Activated CD8-positive, alpha-beta memory T cell treated with anti-CD3 and anti-CD28 coated beads for 48 hours (primary cell): ENCODE measurements around the gene GZMM.

Experiments used
- DNase-seq, 3 experiments: peaks; one replicate each; pipeline ENCODE4 v3.0.0-alpha.2; 2020; ENCODE audit warnings: low read depth in 2 of 3, low spot score in 2 of 3

The GZMM gene

DNA sequence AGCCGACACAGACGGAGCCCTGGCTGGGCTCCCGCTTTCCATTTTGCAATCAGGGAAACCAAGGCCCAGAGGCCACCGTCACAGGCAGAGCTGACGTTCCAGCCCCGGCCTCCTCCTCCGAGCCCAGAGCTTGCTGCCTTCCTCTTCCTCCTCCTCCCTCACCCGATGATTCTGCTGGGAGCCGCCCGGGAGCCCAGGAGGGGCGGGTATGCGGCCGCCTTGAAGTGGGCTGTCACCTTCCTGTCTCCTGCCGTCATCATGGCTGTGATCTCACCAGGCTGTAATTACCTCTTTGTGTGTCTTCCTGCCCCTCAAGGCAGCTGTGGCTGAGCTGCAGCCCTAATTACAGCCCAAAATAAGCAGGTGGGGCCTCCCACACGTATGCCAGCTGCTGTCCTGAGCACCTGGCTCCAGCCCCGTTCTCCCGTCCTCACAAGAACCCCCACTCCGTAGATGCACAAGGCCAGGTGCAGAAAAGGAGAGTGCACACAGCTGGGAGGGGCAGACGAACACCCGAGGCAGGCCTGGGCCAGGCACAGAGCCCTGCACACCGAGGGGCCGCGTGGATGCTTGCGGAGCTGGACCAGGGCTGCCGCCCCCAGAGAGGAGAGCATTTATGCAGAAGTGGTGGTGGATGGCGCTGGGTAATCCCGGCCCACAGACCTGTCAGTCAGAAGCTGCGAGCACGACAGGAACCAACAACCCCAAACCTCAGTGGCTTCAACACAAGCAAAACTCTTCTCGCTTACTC, 32.6 kb upstream of the GZMM start:
- peak; percentile 38 to 62 (median 48) for DNase-seq

DNA sequence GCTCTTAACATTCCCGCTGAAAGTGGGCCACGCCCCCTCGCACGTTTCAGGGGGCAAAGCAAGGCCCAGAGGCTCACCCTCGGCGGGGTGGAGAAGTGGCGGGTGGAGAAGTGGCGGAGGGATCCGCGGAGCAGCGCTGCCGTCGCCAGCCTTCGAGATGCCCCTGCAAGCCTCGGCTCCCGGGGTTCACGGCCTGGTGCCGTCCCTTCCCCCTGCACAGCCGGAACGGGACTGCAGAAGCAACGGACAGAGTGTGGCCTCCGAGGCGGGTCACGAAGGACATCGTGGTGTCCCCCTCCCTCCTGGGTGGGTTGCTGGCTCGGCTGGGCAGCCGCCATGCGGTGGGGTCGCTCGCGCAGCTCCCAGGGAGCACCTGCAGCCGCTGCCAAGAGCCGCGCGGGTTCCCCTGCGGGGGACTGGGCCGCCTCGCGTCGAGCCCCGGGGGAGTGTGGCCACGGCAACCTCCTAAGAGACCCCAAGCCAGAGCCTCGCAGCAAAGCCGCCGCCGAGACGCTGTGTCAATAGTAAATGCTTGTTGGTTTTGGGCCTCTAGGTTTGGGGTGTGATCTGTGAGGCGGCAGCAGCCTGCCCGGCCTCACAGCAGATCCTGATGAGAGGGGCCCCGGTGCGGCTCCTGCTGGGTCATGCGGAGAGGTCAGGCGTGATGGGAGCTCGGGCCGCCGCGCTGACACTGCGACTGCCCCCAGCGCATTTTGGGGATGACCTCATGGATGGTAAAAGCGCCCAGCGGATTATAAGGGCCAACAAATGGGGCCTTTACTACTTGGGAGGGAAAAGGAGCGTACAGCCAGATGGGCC, 31.1 kb upstream of the GZMM start:
- DNase-seq: no peak

DNA sequence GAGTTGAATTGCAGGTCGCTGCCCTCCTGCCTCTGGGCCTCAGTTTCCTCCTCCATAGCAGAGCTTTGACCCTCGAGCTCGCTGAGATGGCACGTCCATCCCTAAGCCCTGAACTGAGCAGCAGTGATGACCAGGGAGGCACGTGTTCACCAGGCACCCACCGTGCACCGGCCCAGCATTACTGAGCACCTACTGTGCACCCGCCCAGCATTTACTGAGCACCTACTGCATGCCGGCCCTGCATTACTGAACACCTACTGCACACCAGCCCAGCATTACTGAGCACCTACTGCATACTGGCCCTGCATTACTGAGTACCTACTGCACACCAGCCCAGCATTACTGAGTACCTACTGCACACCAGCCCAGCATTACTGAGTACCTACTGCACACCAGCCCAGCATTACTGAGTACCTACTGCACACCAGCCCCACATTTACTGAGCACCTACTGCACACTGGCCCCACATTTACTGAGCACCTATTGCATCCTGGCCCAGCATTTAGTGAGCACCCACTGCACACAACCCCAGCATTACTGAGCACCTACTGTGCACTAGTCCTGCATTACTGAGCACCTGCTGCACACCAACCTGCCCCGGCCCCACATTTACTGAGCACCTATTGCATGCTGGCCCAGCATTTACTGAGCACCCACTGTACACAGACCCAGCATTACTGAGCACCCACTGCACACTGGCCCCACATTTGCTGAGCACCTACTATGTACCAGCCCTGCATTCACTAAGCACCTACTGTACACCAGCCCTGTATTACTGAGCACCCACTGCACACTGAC, 30.3 kb upstream of the GZMM start:
- DNase-seq: no peak

DNA sequence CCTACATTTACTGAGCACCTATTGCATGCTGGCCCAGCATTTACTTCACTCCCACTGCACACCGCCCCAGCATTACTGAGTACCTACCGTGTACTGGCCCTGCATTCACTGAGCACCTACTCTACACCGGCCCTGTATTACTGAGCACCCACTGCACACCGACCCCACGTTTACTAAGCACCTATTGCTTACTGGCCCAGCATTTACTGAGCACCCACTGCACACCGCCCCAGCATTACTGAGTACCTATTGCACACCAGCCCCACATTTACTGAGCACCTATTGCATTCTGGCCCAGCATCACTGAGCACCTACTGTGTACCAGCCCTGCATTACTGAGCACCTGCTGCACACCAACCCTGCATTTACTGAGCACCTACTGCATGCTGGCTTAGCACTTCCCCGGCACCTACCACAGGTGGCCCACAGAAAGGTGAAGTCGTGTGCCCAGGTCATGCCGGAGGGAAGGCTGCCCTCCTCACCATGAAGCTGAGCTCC, 29.6 kb upstream of the GZMM start:
- DNase-seq: no peak

DNA sequence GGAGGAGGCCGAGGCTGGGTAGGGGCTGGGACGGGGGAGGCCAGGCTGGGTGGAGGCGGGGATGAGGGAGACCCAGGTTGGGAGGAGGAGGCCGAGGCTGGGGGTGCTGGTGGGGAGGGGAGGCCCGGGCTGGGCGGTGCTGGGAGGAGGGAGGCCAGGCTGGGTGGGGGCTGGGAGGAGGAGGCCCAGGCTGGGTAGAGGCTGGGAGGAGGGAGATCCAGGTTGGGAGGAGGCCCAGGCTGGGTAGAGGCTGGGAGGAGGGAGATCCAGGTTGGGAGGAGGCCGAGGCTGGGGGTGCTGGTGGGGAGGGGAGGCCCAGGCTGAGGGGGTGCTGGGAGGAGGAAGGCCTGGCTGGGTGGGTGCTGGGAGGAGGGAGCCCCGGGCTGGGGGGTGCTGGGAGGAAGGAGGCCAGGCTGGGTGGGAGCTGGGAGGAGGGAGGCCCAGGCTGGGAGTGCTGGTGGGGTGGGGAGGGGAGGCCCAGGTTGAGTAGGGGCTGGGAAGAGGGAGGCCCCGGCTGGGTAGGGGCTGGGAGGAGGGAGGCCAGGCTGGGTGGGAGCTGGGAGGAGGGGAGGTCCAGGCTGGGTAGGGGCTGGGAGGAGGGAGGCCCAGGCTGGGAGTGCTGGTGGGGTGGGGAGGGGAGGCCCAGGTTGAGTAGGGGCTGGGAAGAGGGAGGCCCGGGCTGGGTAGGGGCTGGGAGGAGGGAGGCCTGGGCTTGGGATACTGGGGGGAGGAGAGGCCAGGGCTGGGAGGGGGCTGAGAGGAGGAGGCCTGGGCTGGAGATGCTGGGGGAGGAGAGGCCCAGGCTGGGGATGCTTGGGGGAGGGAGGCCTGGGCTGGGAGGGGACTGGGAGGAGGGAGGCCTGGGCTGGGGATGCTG, 25.9 kb upstream of the GZMM start:
- no peak for DNase-seq

DNA sequence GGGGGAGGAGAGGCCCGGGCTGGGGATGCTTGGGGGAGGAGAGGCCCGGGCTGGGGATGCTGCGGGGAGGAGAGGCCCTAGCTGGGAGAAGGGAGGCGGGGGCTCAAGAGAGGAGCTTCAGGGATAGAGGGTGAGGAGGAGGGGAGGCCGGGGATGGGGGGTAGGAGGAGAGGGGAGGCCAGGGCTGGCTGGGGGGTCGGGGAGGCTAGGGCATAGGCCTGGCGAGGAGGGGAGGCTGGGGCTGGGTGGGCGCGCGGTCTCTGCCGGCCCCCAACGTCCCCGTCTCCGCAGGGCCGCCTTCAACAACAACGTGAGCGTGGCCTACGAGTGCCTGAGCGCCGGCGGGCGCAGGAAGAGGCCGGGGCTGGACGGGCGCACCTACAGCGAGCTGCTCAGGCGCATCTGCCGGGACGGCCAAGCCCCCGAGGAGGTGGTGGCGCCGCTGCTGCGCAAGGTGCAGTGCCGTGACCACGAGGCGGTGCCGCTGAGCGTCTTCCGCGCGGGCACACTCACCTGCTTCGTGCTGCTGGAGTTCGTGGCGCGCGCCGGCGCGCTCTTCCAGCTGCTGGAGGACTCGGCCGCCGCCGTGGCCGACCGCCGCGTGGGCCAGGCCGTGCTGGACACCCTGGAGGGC, 25.1 kb upstream of the GZMM start:
- no peak for DNase-seq

DNA sequence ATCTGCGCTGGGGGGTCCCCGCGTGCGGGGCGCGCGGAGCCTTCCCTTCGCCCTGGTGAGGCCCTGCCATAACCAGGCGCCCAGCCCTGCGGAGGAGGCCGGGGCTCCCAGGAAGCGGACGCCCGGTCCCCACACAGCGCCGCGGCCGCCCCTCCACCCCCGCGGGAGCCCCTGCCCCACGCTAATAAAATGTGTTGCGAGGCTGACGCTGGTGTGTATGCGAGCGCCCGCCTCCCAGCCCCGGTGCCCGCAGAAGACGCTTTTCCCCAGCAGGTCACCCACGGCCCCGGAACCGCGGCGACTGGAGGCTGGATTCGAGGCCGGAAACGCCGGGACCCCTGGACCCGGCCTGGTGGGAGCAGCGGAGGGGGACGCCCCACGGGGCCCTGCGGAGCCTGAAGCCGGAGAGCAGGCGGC, 24.4 kb upstream of the GZMM start:
- DNase-seq: no peak

DNA sequence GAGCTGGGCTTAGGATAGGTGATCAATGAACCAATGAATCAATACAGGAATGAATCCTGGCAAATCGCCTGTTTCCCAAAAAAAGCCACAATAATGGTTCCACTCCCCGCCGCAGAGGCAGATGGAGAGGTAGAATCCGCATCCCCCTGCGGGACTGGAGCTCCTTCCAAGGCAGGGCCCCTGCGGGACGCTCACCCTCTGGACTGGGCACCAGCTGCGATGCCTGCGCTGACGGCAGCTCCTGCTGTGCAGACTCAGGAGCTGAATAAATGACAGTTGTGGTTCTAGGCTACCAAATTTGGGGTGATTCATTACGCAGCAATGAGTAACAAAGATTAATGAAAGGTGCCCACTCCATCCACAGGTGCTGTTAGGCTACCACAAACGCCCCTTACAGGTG, 21.1 kb upstream of the GZMM start:
- DNase-seq: no peak

DNA sequence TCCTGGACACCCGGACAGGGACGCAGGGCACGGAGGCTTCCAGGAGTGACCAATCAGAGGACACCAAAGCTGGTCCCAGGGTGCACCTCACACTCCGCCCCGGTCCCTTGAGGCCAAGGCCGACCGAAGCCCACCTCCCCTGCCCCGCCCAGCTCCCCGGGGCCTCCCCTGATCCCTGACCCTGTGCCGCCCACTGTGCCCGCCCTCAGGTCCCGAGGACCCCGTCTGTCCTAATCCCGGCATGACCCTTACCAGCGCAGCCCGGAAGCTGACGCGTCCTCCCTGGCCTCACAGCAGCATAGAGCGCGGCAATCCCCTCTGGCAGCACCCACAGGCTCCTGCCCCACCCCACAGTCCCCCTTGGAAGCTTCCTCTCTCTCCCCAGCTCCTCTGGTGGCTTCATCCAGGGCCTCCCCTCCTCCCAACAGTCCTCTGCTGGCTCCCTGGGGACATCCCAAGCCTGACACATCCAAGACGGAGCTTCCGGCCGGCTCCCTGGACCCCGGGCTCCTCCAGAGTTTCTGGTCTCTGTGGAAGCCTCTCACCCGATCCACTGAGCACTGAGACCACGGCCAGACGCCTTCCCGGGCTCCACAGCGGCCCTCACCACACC, 19.7 kb upstream of the GZMM start:
- DNase-seq: no peak

DNA sequence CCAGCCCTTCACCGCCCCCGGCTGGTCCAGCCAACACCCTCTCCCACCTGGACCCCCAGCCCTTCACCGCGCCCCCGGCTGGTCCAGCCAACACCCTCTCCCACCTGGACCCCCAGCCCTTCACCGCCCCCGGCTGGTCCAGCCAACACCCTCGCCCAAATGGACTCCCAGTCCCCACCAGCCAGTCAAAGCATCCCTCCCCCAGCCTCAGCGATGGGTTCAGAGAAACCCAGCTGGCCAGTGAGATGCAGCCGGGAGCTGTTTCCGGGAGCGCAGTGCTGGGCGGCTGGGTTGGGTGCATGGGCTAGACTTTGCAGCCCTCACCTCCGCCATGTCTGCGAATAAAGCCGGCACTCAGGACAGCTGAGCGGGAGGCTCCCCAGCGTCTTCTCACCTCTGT, 18.8 kb upstream of the GZMM start:
- DNase-seq: no peak

DNA sequence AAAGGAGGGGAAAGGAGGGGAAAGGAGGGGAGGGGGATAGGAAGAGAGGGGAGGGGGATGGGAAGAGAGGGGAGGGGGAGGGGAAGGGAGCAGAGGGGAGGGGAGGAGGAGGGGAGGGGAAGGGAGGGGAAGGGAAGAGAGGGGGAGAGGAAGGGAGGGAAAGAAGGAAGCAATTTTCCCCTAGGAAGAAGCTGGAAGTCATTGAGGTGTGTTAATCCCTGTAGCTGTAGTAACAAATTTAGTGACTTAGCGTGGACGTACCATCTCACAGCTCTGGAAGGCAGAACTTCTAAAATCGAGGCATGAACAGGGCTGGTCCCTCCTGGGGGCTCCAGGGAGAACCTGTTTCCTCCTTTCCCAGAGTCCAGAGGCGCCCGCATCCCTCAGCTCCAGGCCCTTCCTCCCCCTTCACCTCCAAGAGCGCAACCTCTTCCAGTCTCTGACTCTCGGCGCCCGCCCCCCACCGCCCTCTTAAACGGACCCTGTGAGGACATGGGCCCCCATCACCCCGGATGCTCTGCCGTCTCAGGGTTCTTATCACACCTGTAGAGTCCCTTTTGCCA, 17.9 kb upstream of the GZMM start:
- no peak for DNase-seq

DNA sequence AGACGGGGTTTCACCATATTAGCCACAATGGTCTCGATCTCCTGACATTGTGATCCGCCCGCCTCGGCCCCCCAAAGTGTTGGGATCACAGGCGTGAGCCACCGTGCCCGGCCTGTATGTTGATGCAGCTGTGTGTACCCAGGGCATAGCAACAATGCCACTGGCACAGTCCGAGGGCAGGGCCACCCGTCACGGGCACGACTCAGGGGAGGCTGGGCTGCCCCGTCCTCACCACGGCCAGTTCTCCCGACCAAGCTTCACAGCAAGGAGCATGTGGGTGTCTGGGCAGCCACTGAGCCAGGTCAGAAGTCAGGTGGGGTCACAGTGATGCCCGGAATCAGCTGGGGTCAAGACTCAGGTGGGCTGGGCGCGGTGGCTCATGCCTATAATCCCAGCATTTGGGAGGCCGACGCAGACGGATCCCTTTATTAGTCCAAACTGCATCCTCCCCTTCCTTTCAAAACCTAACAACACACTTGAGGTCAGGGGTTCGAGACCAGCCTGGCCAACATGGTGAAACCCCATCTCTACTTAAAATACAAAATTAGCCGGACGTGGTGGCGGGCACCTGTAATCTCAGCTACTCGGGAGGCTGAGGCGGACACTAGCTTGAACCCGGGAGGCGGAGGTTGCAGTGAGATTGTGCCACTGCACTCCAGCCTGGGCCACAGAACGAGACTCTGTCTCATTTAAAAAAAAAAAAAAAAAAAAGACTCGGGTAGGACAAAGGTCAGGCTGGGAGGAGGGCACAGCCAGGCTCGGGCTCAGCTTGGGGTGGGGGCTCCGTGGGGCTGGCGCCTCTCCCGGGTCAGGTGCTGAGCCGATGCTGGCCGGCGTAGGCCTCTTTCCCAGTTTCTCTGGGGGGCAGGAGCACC, 13.5 kb upstream of the GZMM start:
- no peak for DNase-seq

DNA sequence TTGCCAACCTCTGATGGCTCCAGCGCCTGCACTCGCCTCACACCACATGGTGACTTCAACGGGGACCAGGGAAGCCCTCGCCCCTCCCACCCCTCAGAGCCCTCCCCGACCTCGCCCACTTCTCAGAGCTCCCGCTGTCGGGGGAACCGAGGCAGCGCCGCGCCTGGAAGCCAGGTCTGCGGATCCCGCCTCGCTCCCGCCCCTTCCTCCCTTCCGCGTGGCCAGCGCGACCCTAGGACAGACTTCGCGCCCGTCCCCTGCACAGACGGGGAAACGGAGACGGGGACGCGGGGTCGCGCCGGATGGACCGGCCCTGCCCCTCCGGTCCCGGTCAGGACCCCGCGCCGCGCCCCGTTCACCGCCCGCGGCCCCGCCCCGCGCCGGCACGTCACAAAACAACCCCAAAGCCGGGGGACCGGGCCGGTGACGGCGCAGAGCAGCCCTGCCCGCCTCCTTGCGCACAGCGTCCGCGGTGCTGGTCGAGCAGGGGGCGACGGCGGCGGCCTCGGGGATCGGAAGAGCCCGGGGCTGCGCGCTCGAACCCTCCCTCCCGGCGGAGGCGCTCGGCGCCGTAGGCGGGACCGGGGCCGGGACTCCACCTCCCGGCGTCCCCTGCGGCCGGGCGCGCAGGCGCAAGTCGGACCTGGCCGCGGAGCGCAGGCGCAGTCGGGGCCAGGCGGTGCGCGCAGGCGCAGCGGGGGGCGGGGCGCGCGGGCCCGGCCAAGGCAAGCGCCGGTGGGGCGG, 12.7 kb upstream of the GZMM start:
- peak; percentile 56 to 81 (median 80) for DNase-seq

DNA sequence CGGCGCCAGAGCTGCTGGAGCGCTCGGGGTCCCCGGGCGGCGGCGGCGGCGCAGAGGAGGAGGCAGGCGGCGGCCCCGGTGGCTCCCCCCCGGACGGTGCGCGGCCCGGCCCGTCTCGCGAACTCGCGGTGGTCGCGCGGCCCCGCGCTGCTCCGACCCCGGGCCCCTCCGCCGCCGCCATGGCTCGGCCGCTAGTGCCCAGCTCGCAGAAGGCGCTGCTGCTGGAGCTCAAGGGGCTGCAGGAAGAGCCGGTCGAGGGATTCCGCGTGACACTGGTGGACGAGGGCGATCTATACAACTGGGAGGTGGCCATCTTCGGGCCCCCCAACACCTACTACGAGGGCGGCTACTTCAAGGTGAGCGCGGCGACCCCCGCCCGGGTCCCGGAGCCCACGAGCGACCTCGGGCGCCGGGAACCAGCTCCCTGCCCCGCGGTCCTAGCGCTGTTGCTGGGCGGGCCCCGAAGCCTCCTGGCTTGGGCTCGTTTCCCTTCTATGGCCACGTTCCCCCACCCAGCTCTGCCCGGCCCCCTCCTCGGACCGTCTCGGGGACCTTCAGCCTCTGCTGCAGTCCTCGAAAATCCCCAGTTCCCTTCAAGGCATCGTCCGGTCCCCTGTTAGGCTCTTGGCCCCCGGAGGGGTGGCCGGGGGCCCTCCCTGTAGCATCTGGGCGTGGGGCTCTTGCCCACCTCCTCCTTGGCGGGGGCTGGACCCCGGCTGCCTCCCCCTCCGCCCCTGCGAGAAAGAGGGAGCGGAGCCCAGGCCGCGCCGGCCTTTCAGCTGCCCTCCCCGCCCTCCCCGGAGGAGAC, 11.9 kb upstream of the GZMM start, which contains the start of gene CDC34:
CDC34 (plus strand) TSS at position 8 of the 808 bp plus-strand sequence; CDS start at position 180, 172 bp downstream.
- no peak for DNase-seq

DNA sequence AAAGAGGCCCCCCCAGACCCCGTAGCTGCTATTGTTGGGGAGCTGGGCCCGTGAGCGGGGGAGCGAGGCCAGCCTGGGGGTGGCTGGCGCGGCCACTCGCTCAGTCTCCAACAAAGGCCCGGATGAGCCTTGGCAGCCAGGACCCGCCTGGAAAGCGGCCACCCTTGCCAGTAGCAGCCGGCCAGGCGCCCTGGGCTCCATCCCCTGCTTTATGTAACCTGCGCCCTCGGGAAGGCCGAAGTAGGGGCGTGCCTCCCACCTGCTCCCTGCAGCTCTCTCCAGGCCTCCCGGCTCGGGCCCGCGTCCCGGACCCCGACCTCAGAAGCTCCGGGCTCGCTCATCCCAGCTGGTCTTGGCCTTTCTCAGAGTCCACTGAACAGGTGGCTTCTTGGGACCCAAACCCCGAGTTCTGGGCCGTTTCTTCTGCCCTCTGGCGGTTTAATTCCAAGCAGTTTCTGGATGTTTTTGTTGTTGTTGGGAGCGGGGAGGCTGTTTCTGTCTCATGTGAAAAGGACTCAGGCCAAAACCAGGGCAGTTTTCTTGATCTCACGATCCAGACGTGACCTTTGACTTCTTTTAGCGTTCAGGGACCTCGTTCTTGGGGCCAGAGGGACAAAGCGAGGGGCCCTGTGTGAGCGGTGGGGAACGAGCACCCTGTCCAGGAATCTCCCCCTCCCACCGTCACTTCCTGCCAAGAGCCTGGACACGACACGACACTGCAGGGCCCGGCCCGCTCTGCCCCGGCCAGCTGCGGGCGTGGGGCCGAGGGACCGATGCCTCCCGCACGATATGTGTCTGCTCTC, 11.1 kb upstream of the GZMM start:
- no peak for DNase-seq
